HG03045 (cell line): ENCODE results near the gene STX17.

Experiments
- ATAC-seq: cut with Tn5 transposase; IDR thresholded peaks from one replicate; pipeline ENCODE4 v1.9.1; 2021; ENCODE audit warnings: mild to moderate bottlenecking, moderate library complexity; ENCODE audit not compliant: unreplicated experiment

Gene STX17

DNA sequence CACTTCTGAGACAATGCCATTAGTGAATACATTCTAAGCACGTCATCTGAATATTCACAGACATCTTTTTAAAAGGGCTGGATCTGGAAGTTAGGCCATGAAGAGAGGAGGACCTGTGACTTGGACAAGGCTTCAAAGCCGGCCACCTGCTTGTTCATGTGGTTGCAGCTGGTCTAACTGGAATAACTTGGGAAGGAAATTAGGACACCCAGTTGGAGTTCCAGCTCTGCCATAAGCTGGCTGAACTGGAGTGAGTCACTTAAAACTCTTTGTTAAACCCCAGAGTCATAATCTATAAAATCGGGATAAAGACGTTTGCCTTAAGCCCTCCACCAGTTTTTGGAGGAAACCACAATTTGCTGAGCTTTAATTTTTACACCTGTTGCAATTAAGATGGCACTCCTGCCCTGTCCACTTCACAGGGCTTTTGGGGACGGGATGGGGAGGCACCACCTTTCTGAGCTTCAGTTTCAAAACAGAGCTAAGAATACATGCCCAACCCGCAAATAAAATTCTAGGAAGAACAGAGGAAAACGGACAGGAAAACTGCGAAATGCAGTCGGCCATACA is 536 bp upstream of the STX17 start:
- ATAC-seq: peak; percentile 1

- no peak for ATAC-seq
Observed at GRCh38 chr9:99907208-99907532, 716 bp downstream of the STX17 start.

GRCh38 chr9:99911600-99911999 is 5.1 kb downstream of the STX17 start:
- no peak for ATAC-seq

DNA sequence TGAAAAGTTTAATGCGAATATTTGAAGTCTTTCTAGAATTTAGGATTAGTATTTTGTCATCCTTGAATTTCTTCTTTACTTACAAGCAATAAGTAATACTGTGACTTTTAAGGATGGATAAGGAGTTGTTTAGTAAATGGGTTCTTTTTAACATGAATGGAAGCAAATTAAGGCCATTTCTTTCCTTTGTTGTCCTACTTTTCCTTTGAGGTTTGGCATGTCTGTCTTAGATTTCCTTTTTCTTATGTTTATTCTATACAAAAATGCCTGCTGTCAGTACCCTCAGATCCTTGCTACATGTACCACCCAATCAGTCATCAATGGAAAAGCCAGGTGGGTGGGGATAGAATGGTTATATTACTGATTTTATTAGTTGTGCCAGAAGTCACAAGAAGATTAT is 10.2 kb downstream of the STX17 start:
- ATAC-seq: no peak

- ATAC-seq: no peak
Observed at GRCh38 chr9:99918134-99918533, 11.7 kb downstream of the STX17 start.

DNA sequence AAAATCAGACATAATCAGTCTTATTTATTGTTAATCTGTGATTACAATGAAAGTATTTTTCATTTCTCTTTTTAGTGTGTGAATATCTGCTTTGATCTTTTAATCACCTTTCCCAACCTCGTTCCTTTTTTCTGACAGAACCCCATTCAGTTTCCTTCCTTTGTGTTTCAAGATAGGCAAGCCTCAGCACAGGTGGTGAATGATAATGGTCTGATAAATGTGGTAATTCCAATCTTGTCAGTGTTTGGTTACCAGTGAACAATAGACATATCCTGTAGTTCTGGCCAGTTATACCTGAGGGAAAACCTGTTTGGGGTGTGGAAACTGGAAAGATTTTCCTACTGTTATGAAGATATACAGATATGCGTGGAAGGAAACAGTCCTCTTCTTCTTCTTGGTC is 13.5 kb downstream of the STX17 start:
- ATAC-seq: no peak

DNA sequence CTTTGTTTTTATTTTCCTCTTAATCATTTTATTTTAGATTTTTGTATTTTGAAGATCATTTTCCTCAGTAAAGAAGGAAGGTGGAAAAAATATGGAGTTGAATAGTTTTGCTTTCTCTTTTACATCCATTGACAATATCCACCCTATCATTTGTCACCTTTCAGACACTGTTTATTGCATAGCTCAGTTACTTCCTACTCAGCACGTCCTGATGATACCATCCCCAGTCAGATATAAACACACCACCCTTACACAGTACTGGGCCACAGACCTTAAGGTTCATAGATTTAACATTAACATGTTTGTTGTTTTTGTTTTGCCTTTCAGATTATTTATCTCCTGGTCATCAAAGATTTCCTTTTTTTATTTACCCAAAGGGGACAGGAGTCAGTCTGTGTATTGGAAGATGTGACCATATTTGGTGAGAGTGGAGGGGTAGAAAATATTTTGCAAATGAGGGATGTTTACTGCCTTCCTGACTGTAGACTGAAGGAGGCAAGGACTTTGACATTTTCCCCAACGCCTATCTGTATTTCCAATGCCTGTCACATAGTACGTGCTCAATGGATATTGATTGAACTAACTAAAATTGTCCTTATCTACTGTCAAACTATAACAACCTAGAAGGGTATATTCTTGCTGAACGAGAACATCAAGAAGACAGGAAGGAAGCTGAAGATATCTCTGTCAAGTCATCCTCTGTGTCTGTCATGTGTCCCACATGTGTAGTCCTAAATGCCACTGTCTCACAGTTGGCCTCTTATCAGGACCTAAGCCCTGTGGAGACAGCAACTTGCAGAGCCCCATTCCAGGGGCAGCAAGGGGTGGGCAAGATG is 15.6 kb downstream of the STX17 start:
- ATAC-seq: no peak

DNA sequence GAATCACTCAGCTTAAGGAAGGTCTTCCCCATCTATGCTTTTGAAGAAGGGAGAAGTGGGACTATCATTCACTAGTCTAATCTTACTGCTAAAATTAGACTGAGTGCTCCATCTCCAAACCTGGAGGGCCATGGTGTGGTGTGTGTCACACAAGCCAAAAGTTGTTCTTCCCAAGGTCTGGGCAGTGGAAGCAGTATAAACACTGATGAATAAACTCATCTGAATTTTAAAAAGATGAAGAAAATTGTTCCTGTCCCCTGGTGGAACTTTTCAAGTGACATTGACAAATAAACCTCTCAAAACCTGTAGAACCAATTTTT is 16.2 kb downstream of the STX17 start:
- no peak for ATAC-seq

DNA sequence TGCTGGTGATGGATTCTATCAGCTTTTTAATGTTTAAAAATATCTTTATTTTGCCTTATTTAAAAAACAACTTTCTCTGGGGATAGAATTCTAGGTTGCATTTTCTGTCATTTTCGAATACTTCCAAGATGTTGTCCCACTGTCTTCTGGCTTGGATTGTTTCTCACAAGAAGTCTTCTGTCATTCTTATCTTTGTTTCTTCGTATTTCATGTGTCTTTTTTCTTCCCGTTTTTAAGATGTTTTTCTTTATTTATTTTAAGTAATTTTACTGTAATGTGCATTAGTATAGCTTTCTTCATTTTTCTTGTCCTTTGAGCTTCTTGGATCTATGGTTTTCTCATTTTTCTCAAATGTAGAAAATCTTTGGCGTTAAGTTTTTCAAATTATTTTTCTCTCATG is 19.1 kb downstream of the STX17 start:
- ATAC-seq: no peak

DNA sequence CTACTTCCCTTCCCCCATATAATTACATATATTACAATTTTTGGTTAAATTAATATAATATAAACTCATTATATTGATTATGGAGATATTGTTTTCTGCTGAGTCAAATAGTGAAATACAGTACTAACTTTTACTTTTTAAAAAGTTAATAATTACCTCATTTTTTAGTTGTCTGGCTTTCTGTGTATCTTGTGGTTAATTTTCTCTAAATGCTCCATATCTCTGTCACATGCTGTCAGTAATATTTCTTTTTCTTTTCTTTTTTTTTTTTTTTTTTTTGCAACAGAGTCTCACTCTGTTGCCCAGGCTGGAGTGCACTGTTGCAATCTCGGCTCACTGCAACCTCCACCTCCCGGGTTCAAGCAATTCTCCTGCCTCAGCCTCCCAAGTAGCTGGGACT is 23.2 kb downstream of the STX17 start:
- ATAC-seq: no peak

- ATAC-seq: no peak
Observed at GRCh38 chr9:99931155-99931840, 24.8 kb downstream of the STX17 start.

- ATAC-seq: no peak
Observed at GRCh38 chr9:99936947-99937587, 30.6 kb downstream of the STX17 start.

DNA sequence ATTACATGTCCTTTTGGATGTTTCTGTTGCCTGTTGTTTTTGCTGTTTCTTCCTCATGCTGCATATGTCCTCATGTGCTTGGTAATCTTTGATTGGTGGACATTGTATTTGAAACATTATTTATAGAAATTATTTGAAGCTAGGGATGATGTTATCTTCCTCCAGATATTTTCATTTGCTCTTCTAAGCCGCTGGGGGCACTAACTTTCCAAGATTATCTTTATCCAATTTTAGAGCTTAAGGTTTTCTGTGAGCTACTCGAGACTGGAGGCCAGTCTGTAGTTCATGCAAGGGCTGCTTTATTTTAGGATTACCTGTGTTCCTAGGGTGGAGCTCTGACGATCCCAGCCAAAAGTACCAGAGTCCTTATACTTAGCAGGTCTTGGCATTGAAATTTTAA is 40.9 kb downstream of the STX17 start:
- ATAC-seq: no peak

DNA sequence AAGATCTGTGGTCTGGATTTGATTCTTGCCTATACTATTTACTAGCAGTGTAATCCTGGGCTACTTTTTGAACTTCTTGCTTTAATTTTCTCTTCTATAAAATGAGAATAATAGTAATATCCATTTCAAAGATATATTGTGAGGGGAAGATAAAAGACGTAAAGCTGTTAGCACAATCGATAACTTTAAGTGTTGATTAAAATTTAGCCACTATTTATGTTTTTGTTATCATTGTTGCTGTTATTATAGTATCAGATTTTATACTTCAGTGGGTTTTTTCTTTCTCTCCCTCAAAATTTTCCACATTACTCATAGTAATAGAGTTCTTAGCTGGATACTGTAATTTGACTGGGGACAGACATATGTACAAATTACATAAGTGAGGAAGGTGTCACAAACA is 42.0 kb downstream of the STX17 start:
- ATAC-seq: no peak

GRCh38 chr9:99948896-99949295 is 42.4 kb downstream of the STX17 start:
- no peak for ATAC-seq

DNA sequence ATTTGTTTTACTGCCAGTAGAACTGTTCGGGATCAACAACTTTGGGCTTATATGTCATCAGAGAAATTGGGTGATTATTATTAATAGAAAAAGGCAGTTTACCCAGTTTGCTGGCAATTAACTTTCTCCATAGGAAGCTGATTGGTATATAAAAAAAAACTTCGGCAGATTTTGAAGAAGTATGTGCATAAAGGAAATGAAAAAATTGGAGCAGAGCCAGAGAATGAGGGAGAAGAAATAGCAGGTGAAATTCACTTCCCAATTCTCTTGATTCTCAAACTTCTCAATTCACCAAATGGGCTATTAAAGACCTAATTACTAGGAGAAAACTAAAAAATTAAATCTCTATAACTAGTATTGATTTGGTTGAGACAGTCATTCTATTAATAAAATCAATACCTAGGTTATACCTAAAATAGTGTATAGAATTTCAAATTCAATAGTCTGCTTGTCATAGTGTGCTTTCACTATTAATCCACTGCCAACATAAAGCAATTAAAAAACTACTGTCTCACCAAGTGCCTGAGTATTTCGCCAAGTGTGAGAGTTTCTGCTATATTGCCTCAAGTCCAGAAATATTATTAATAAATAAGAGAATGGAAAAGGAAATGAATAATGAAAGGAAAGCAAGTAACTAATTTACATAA is 47.5 kb downstream of the STX17 start:
- no peak for ATAC-seq

GRCh38 chr9:99954819-99955218 is 48.4 kb downstream of the STX17 start:
- ATAC-seq: no peak

- ATAC-seq: no peak
Observed at GRCh38 chr9:99955606-99956005, 49.2 kb downstream of the STX17 start.

DNA sequence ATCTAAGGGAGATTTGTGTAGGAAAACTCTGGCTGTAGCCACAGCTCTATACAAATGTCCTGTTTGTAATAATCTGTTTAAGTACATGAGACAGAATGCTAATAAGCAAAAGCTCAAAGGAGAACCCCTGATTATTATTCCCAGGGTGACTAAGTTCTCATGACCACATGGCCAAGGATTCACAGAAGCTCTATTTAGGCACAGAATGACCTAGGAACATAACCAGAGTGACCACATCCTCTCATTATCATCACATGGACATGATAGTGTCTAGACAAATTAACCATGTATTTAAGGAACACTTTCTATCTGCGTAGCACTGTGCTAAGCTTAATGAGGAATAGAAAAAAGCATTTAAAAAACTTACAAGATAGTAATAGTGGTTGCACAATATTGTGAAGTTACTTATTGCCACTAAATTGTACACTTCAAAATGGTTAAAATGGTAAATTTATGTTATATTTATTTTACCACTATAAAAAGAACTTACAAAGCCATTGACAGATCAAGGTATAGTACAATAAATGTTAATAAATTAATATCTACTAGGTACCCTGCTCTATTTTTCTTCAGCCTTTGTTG is 56.3 kb downstream of the STX17 start:
- ATAC-seq: no peak

GRCh38 chr9:99964336-99964735 is 57.9 kb downstream of the STX17 start:
- ATAC-seq: no peak

DNA sequence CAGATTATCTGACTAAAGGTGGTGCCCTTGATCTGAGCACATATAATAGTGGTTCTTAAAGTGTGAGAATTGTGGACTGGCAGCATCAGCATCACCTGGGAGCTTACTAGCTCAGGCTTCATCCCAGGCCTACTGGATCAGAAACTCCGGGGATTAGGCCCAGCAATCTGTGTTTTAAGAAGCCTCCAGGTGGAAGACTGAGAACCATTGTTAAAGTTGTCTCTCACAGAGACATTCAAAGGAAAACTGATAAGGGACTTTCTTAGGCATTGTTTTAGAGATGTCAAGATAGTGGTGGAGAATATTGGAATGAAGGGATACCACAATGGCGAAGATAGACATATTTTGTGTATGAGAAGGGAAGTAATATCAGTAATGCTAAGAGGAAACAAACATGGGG is 59.5 kb downstream of the STX17 start:
- no peak for ATAC-seq
